ENCODE measurements around the gene C20orf173. TPM values are rescaled to one million over a fixed set of nuclear protein-coding genes. Genes with fewer than 3 reads are reported as not detected.

C20orf173 gene
- total and polyA plus RNA-seq, 2 of the 13 experiments (the other 11 are each of a cell fraction or from before 2014, with no cell fraction given) = not detected

GRCh38 chr20:35504751-35505150 is 24.7 kb downstream of the C20orf173 start (continued):
- TF ChIP-seq, protein P1, sequence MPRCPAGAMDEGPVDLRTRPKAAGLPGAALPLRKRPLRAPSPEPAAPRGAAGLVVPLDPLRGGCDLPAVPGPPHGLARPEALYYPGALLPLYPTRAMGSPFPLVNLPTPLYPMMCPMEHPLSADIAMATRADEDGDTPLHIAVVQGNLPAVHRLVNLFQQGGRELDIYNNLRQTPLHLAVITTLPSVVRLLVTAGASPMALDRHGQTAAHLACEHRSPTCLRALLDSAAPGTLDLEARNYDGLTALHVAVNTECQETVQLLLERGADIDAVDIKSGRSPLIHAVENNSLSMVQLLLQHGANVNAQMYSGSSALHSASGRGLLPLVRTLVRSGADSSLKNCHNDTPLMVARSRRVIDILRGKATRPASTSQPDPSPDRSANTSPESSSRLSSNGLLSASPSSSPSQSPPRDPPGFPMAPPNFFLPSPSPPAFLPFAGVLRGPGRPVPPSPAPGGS (CRISPR knock-in tag; IDR thresholded peaks at IDR 0.05) = no peak
- TF ChIP-seq, protein P2, sequence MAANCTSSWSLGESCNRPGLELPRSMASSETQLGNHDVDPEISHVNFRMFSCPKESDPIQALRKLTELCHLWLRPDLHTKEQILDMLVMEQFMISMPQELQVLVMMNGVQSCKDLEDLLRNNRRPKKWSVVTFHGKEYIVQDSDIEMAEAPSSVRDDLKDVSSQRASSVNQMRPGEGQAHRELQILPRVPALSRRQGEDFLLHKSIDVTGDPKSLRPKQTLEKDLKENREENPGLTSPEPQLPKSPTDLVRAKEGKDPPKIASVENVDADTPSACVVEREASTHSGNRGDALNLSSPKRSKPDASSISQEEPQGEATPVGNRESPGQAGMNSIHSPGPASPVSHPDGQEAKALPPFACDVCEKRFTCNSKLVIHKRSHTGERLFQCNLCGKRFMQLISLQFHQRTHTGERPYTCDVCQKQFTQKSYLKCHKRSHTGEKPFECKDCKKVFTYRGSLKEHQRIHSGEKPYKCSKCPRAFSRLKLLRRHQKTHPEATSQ (CRISPR knock-in tag; IDR thresholded peaks at IDR 0.05; ENCODE audit: borderline replicate concordance) = no peak
- TF ChIP-seq KMT2A (CRISPR knock-in tag; IDR thresholded peaks at IDR 0.05) (no peak), ZNF501 (CRISPR knock-in tag; IDR thresholded peaks at IDR 0.05) (peak; percentile 53; the same call in 1 of the 2 replicates)
- TF ChIP-seq, protein P3, sequence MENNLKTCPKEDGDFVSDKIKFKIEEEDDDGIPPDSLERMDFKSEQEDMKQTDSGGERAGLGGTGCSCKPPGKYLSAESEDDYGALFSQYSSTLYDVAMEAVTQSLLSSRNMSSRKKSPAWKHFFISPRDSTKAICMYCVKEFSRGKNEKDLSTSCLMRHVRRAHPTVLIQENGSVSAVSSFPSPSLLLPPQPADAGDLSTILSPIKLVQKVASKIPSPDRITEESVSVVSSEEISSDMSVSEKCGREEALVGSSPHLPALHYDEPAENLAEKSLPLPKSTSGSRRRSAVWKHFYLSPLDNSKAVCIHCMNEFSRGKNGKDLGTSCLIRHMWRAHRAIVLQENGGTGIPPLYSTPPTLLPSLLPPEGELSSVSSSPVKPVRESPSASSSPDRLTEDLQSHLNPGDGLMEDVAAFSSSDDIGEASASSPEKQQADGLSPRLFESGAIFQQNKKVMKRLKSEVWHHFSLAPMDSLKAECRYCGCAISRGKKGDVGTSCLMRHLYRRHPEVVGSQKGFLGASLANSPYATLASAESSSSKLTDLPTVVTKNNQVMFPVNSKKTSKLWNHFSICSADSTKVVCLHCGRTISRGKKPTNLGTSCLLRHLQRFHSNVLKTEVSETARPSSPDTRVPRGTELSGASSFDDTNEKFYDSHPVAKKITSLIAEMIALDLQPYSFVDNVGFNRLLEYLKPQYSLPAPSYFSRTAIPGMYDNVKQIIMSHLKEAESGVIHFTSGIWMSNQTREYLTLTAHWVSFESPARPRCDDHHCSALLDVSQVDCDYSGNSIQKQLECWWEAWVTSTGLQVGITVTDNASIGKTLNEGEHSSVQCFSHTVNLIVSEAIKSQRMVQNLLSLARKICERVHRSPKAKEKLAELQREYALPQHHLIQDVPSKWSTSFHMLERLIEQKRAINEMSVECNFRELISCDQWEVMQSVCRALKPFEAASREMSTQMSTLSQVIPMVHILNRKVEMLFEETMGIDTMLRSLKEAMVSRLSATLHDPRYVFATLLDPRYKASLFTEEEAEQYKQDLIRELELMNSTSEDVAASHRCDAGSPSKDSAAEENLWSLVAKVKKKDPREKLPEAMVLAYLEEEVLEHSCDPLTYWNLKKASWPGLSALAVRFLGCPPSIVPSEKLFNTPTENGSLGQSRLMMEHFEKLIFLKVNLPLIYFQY (CRISPR knock-in tag; IDR thresholded peaks at IDR 0.05; ENCODE audit: borderline replicate concordance) = no peak
